ENCODE data around the gene RSRC1.
"Not testable (repeated sequence)": the region's sequence is repeated elsewhere in the genome, so short reads cannot be mapped to it uniquely, and the experiment has no call there.

RSRC1 gene

GRCh38 chr3:158408518-158408897 lies 298.6 kb downstream of the RSRC1 start:
- not testable (repeated sequence) for DNase-seq

- DNase-seq: no peak
Measured at GRCh38 chr3:158418035-158418434, 308.1 kb downstream of the RSRC1 start.

- no peak for DNase-seq
Measured at GRCh38 chr3:158419820-158420653, 310.1 kb downstream of the RSRC1 start.

GRCh38 chr3:158420654-158421396 lies 310.9 kb downstream of the RSRC1 start:
- DNase-seq: no peak

GRCh38 chr3:158430448-158430847 lies 320.6 kb downstream of the RSRC1 start:
- no peak for DNase-seq

- no peak for DNase-seq
Measured at GRCh38 chr3:158430968-158431367, 321.1 kb downstream of the RSRC1 start.

- no peak for DNase-seq
Measured at GRCh38 chr3:158431829-158432228, 321.9 kb downstream of the RSRC1 start.

GRCh38 chr3:158434412-158435038 lies 324.6 kb downstream of the RSRC1 start:
- DNase-seq: peak; percentile 0 to 7

GRCh38 chr3:158443632-158444031 lies 333.7 kb downstream of the RSRC1 start:
- DNase-seq: no peak

- no peak for DNase-seq
Measured at GRCh38 chr3:158447408-158447807, 337.5 kb downstream of the RSRC1 start.

- DNase-seq: no peak
Measured at GRCh38 chr3:158451405-158452055, 341.6 kb downstream of the RSRC1 start.

- DNase-seq: no peak
Measured at GRCh38 chr3:158452334-158452733, 342.4 kb downstream of the RSRC1 start.

GRCh38 chr3:158453004-158453403 lies 343.1 kb downstream of the RSRC1 start:
- no peak for DNase-seq

GRCh38 chr3:158453865-158454264 lies 344.0 kb downstream of the RSRC1 start:
- DNase-seq: no peak

- DNase-seq: no peak
Measured at GRCh38 chr3:158455406-158455805, 345.5 kb downstream of the RSRC1 start.

- DNase-seq: no peak
Measured at GRCh38 chr3:158456114-158456513, 346.2 kb downstream of the RSRC1 start.

- no peak for DNase-seq
Measured at GRCh38 chr3:158458464-158458863, 348.6 kb downstream of the RSRC1 start.

- no peak for DNase-seq
Measured at GRCh38 chr3:158460926-158461325, 351.0 kb downstream of the RSRC1 start.

GRCh38 chr3:158463556-158463955 lies 353.7 kb downstream of the RSRC1 start:
- DNase-seq: no peak

GRCh38 chr3:158465074-158465473 lies 355.2 kb downstream of the RSRC1 start:
- no peak for DNase-seq

- no peak for DNase-seq
Measured at GRCh38 chr3:158470944-158471638, 361.2 kb downstream of the RSRC1 start.

GRCh38 chr3:158471639-158472294 lies 361.9 kb downstream of the RSRC1 start:
- no peak for DNase-seq
